Activated B cell treated with CpG ODN at 0.5 μM for 24 hours (primary cell): ENCODE results near the gene LMNTD1. TPM values are rescaled to one million over a fixed set of nuclear protein-coding genes. Genes with fewer than 3 reads are reported as not detected.

Experiments
- ATAC-seq: fragments of 200-7000 bp; cut with Tn5 transposase; one replicate; pipeline ENCODE4 v1.10.0; 2021; ENCODE audit warnings: low read depth, mild to moderate bottlenecking, moderate library complexity
- CTCF ChIA-PET: fragments of 350-600 bp; sonication (Branson Sonifier 250); formaldehyde crosslinking; loops from one replicate; lab custom pipeline; 2021; ENCODE audit warnings: antibody characterized with exemption; lab: Charles Lee
- POLR2A ChIA-PET: fragments of 350-600 bp; sonication (Branson Sonifier 250); formaldehyde crosslinking; loops from one replicate; lab custom pipeline; 2021; ENCODE audit warnings: antibody characterized with exemption; lab: Charles Lee
- DNase-seq: peaks from one replicate; pipeline ENCODE4 v3.0.0; 2022
- H3K27ac Mint-ChIP-seq: one replicate; pipeline ENCODE4 v1.8.0; 2020; ENCODE audit warnings: mixed read lengths
- H3K27me3 Mint-ChIP-seq: one replicate; pipeline ENCODE4 v1.8.0; 2021; ENCODE audit warnings: mixed read lengths
- H3K36me3 Mint-ChIP-seq: one replicate; pipeline ENCODE4 v1.8.0; 2021; ENCODE audit warnings: low read depth, mixed read lengths
- H3K4me1 Mint-ChIP-seq: one replicate; pipeline ENCODE4 v1.8.0; 2021; ENCODE audit warnings: mixed read lengths
- H3K4me3 Mint-ChIP-seq: one replicate; pipeline ENCODE4 v1.8.0; 2020; ENCODE audit warnings: mild to moderate bottlenecking, mixed read lengths
- H3K9me3 Mint-ChIP-seq: one replicate; pipeline ENCODE4 v1.8.0; 2020; ENCODE audit warnings: mixed read lengths
- intact Hi-C: fragments of 100-400 bp; cut with micrococcal nuclease; formaldehyde crosslinking; loops from one replicate; pipeline ENCODE4 v1.15.1; 2024
- total RNA-seq: library from RNA; stranded (reverse); gene quantifications from 2 replicates; pipeline ENCODE4 v1.2.3, GENCODE V29; 2022
- TF ChIP-seq, protein P1 (sequence below): fragments of 200-600 bp; IDR thresholded peaks from one replicate; pipeline ENCODE4 v1.8.0; 2022; ENCODE audit warnings: antibody characterized with exemption, mild to moderate bottlenecking

LMNTD1 gene
- total RNA-seq, 1 donor from 2014 or later = not detected

DNA sequence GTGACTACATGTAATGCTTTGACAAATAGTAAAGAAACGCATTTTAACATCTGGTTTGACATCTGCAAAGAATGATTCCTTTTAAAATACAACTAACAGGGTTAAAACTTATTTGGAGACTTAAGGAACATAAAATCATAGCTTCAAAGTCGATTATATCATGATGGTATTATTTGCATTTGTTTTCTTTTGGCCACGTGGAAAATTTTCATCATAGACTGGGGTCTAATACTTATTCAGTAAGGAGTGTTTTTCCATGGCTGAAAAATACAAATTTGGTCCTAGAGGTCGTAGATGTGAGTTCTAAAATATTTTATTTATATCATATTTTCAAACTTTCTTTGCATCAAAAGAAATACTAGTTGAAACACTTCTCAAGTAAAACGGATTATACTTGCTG, 31.5 kb upstream of the LMNTD1 start:
- no peaks in the 10 kb centered on the region for H3K4me1 Mint-ChIP-seq
- CTCF ChIA-PET = no interaction called here
- TF ChIP-seq, protein P1, sequence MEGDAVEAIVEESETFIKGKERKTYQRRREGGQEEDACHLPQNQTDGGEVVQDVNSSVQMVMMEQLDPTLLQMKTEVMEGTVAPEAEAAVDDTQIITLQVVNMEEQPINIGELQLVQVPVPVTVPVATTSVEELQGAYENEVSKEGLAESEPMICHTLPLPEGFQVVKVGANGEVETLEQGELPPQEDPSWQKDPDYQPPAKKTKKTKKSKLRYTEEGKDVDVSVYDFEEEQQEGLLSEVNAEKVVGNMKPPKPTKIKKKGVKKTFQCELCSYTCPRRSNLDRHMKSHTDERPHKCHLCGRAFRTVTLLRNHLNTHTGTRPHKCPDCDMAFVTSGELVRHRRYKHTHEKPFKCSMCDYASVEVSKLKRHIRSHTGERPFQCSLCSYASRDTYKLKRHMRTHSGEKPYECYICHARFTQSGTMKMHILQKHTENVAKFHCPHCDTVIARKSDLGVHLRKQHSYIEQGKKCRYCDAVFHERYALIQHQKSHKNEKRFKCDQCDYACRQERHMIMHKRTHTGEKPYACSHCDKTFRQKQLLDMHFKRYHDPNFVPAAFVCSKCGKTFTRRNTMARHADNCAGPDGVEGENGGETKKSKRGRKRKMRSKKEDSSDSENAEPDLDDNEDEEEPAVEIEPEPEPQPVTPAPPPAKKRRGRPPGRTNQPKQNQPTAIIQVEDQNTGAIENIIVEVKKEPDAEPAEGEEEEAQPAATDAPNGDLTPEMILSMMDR = no peak
- H3K27ac Mint-ChIP-seq = no peak overlapping the region
- DNase-seq (no peak), ATAC-seq (no peak)
- peaks cover 1% of the 10 kb centered on the region for H3K27me3 Mint-ChIP-seq
- H3K9me3 Mint-ChIP-seq = no peaks in the 10 kb centered on the region
- H3K4me3 Mint-ChIP-seq = no peak overlapping the region
- POLR2A ChIA-PET = no interaction called here
- intact Hi-C loops = no loop called here
- no peaks in the 10 kb centered on the region for H3K36me3 Mint-ChIP-seq

DNA sequence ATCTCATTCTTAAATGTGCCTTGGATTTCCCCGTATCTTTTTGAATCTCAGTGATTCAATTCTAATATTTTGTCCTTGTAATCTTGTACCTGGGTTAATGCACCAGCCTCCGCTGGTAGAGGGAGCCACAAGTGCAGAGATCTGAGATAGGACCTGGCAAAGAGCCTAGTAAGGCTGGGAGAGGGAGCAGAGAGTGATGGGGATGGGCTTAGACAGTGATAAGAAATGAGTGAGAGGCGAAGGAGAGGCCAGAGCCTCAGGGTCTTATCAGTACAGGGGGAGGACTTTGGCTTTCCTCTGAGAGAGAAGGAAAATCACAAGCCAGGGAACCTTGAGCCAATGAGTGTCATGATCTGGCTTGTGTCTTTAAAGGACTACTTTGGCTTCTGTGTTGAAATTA, 30.5 kb upstream of the LMNTD1 start:
- TF ChIP-seq, protein P1 = no peak
- no peak overlapping the region for H3K4me3 Mint-ChIP-seq
- DNase-seq (no peak), ATAC-seq (no peak)
- no peaks in the 10 kb centered on the region for H3K9me3 Mint-ChIP-seq
- intact Hi-C loops = no loop called here
- no peaks in the 10 kb centered on the region for H3K36me3 Mint-ChIP-seq
- H3K4me1 Mint-ChIP-seq = no peaks in the 10 kb centered on the region
- peaks cover 3% of the 10 kb centered on the region for H3K27me3 Mint-ChIP-seq
- POLR2A ChIA-PET = no interaction called here
- CTCF ChIA-PET = no interaction called here
- H3K27ac Mint-ChIP-seq = no peak overlapping the region

DNA sequence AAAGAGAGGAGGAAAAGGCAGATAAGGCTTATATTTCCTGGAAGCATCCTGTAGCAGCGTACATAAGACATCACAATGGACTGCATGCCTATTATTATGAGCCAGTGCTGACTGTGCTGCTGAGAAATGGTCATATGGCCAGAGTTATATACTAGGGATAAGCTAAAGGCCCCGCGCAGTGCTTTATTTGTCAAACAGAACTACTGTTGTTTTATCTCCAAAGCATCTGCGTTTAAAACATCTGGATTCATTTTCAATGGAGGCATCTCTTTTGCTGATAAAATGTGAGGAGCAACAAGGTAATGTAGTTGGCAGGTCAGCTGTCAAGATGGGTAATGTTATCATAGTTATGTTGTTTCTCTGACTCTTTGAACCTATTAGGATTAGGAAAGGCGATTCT, 28.0 kb upstream of the LMNTD1 start:
- intact Hi-C loops = no loop called here
- Mint-ChIP-seq H3K9me3 (no peaks in the 10 kb centered on the region), H3K27me3 (peaks cover 10% of the 10 kb centered on the region), H3K36me3 (no peaks in the 10 kb centered on the region), H3K4me1 (no peaks in the 10 kb centered on the region), H3K4me3 (no peak overlapping the region), H3K27ac (no peak overlapping the region)
- TF ChIP-seq, protein P1 = no peak
- POLR2A ChIA-PET = no interaction called here
- no peak for ATAC-seq
- no peak for DNase-seq
- CTCF ChIA-PET = no interaction called here

- Mint-ChIP-seq H3K4me3 (no peak overlapping the region), H3K4me1 (no peaks in the 10 kb centered on the region), H3K9me3 (no peaks in the 10 kb centered on the region), H3K36me3 (no peaks in the 10 kb centered on the region), H3K27me3 (peaks cover 10% of the 10 kb centered on the region), H3K27ac (no peak overlapping the region)
- ChIA-PET CTCF (no interaction called here), POLR2A (no interaction called here)
- intact Hi-C loops = no loop called here
- ATAC-seq (no peak), DNase-seq (no peak)
- TF ChIP-seq, protein P1 = no peak
Observed at GRCh38 chr12:25578411-25579143, 25.5 kb upstream of the LMNTD1 start.

DNA sequence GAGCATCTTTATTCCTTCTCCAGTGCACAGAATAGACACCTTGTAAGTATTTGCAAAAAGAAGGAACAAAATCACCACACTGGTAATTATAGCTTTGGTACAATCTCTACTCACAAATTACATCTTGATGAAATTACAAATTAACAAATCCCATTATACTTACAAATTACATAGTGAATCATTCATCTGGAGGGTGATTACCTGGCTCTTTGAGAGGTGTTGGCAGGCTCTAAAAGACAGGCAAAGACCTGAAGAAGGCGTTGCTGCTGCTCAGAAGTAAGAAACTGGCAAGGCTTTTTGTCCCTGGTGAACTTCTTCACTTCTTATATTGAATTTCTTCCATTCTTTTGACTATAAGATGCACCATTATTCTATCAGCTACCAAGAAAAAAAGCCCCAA, 21.7 kb upstream of the LMNTD1 start:
- intact Hi-C loops = no loop called here
- Mint-ChIP-seq H3K4me3 (no peak overlapping the region), H3K27ac (no peak overlapping the region), H3K27me3 (peaks cover 10% of the 10 kb centered on the region), H3K9me3 (no peaks in the 10 kb centered on the region), H3K36me3 (no peaks in the 10 kb centered on the region), H3K4me1 (no peaks in the 10 kb centered on the region)
- ChIA-PET POLR2A (no interaction called here), CTCF (no interaction called here)
- TF ChIP-seq, protein P1 = no peak
- ATAC-seq = no peak
- no peak for DNase-seq
